Measurements from ENCODE around the gene JCAD. TPM values are rescaled to one million over a fixed set of nuclear protein-coding genes. Genes with fewer than 3 reads are reported as not detected.

JCAD gene
- total and polyA plus RNA-seq, 2 experiments from 2014 or later: 0.78 to 2.1 TPM

DNA sequence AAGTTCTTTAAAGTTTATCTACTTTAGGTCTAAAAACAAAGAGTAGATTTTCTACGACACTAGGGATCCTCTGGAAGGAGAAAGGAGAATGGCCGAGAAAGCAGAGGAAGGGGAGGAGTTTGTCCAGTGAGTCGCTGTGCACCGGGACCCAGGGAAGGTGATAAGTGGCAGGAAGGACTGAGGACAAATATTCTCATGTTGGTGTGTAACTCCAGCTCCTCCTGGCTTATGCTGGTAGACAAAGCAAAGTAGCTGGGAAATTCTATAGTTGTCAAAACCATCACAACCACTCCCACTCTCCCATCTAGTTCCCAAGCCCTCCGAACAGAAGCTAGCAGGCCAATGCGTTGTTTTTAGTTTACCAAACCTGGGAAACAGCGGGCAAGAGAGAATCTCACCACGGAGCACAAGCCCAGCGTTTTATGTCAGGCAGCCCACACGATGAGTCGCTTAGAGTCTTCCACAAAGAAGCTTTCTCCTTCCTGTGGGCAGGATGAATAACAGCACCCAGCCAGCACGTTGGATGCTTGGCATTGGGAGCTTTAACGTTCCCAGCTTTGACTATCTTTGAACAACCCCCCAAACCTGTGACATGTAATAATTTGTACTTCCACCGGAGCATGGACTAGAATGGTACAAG is 32.9 kb upstream of the JCAD start:
- H2AFZ ChIP-seq: peak overlapping the region; percentile 78
- no peaks in the 10 kb centered on the region for H3K36me3 Mint-ChIP-seq (ENCODE audit: low read depth)

DNA sequence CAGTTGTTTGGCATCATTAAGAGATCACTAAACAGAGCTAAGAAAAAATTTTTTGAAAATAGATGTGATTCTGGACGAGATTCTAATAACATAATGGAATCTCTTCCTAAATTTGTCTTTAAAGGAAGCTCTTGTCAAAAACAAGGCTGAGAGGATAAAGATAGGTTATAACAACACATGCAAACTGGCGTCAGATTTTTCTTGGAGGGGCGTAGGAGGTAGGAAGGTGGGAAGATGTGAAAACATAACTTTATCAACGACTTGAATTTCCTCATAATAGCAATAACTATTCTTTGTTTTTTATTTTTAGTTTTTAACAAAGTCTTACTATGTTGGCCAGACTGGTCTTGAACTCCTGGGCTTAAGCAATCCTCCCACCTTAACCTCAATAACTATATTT is 31.8 kb upstream of the JCAD start:
- no peaks in the 10 kb centered on the region for H3K9me3 Mint-ChIP-seq
- TF ChIP-seq STAT1 (IDR thresholded peaks at IDR 0.05; ENCODE audit: unreplicated experiment) (no peak), NANOG (IDR thresholded peaks at IDR 0.05; ENCODE audit: borderline replicate concordance) (no peak), POLR2AphosphoS5 (IDR thresholded peaks at IDR 0.05; ENCODE audit: low read depth) (no peak)
- TF ChIP-seq, protein P1, sequence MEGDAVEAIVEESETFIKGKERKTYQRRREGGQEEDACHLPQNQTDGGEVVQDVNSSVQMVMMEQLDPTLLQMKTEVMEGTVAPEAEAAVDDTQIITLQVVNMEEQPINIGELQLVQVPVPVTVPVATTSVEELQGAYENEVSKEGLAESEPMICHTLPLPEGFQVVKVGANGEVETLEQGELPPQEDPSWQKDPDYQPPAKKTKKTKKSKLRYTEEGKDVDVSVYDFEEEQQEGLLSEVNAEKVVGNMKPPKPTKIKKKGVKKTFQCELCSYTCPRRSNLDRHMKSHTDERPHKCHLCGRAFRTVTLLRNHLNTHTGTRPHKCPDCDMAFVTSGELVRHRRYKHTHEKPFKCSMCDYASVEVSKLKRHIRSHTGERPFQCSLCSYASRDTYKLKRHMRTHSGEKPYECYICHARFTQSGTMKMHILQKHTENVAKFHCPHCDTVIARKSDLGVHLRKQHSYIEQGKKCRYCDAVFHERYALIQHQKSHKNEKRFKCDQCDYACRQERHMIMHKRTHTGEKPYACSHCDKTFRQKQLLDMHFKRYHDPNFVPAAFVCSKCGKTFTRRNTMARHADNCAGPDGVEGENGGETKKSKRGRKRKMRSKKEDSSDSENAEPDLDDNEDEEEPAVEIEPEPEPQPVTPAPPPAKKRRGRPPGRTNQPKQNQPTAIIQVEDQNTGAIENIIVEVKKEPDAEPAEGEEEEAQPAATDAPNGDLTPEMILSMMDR (conservative IDR thresholded peaks at IDR 0.05; ENCODE audit: low read depth in 2 of 2): no peak

More for the DNA sequence above, 32.9 kb upstream of the JCAD start:
- no peak overlapping the region for H3K27ac Mint-ChIP-seq
- H3K4me1 ChIP-seq (ENCODE audit: insufficient read depth): 0 out of 2 replicates have a peak, but pooled peaks cover 4% of the 10 kb centered on the region
- no peak for DNase-seq (ENCODE audit: low spot score)
- H3K4me3 ChIP-seq: no peak overlapping the region
- H3K4me1 Mint-ChIP-seq: peaks cover 9% of the 10 kb centered on the region
- no peak overlapping the region for H3K27ac ChIP-seq (ENCODE audit: low read depth)
- no peaks in the 10 kb centered on the region for H3K9me2 ChIP-seq (ENCODE audit: insufficient read depth)
- H4K20me1 ChIP-seq (replicated peaks; ENCODE audit: insufficient read depth): no peaks in the 10 kb centered on the region
- H3K27me3 ChIP-seq (ENCODE audit: insufficient read depth): no peaks in the 10 kb centered on the region
- no peak for ATAC-seq
- no peaks in the 10 kb centered on the region for H3K79me2 ChIP-seq (replicated peaks; ENCODE audit: insufficient read depth)
- H3K27me3 Mint-ChIP-seq (ENCODE audit: insufficient read depth, low read depth, poor library complexity): no peaks in the 10 kb centered on the region
- no peaks in the 10 kb centered on the region for H3F3A ChIP-seq (replicated peaks; ENCODE audit: low read depth)
- TF ChIP-seq JUNB (IDR thresholded peaks at IDR 0.05; ENCODE audit: unreplicated experiment) (no peak), EZH2phosphoT487 (IDR thresholded peaks at IDR 0.05; ENCODE audit: unreplicated experiment) (no peak), NANOG (IDR thresholded peaks at IDR 0.05; ENCODE audit: borderline replicate concordance) (no peak), CREB1 (CRISPR knock-in tag; IDR thresholded peaks at IDR 0.05; ENCODE audit: low read depth) (no peak), EZH2 (IDR thresholded peaks at IDR 0.05; ENCODE audit: low read depth, unreplicated experiment) (no peak), POLR2AphosphoS5 (IDR thresholded peaks at IDR 0.05; ENCODE audit: low read depth) (no peak)
- TF ChIP-seq, protein P2, sequence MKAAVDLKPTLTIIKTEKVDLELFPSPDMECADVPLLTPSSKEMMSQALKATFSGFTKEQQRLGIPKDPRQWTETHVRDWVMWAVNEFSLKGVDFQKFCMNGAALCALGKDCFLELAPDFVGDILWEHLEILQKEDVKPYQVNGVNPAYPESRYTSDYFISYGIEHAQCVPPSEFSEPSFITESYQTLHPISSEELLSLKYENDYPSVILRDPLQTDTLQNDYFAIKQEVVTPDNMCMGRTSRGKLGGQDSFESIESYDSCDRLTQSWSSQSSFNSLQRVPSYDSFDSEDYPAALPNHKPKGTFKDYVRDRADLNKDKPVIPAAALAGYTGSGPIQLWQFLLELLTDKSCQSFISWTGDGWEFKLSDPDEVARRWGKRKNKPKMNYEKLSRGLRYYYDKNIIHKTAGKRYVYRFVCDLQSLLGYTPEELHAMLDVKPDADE (IDR thresholded peaks at IDR 0.05): no peak
- TF ChIP-seq, protein P1 (conservative IDR thresholded peaks at IDR 0.05; ENCODE audit: low read depth in 2 of 2): no peak
- no peak overlapping the region for H3K4me2 ChIP-seq
- no peaks in the 10 kb centered on the region for H3K36me3 ChIP-seq (ENCODE audit: insufficient read depth)
- H3K4me3 Mint-ChIP-seq: no peak overlapping the region
- no peaks in the 10 kb centered on the region for H3K9me3 Mint-ChIP-seq

More for the DNA sequence above, 31.8 kb upstream of the JCAD start:
- Histone ChIP-seq H3K79me2 (replicated peaks; ENCODE audit: insufficient read depth) (no peaks in the 10 kb centered on the region), H3K36me3 (ENCODE audit: insufficient read depth) (no peaks in the 10 kb centered on the region), H3K4me1 (ENCODE audit: insufficient read depth) (0 out of 2 replicates have a peak, but pooled peaks cover 4% of the 10 kb centered on the region), H3K9me2 (ENCODE audit: insufficient read depth) (no peaks in the 10 kb centered on the region), H3F3A (replicated peaks; ENCODE audit: low read depth) (no peaks in the 10 kb centered on the region), H3K4me3 (no peak overlapping the region), H3K27me3 (ENCODE audit: insufficient read depth) (no peaks in the 10 kb centered on the region), H3K4me2 (no peak overlapping the region), H3K27ac (ENCODE audit: low read depth) (no peak overlapping the region), H4K20me1 (replicated peaks; ENCODE audit: insufficient read depth) (no peaks in the 10 kb centered on the region), H2AFZ (0 out of 2 replicates have a peak overlapping the region, but pooled peaks have one; percentile 28)
- Mint-ChIP-seq H3K4me1 (peaks cover 6% of the 10 kb centered on the region), H3K4me3 (no peak overlapping the region), H3K27me3 (ENCODE audit: insufficient read depth, low read depth, poor library complexity) (no peaks in the 10 kb centered on the region), H3K36me3 (ENCODE audit: low read depth) (no peaks in the 10 kb centered on the region), H3K27ac (no peak overlapping the region)
- DNase-seq (ENCODE audit: low spot score) (no peak), ATAC-seq (no peak)

Measured in GM23338 (cell line).